WTC11 (cell line): ENCODE results near the gene NEK7.

Experiments
- MAX ChIP-seq: sonication (generic); formaldehyde crosslinking; IDR thresholded peaks from 2 replicates; pipeline ENCODE4 v1.8.0; 2022; ENCODE audit warnings: mild to moderate bottlenecking, missing genetic modification reagents
- TF ChIP-seq, protein P1 (sequence below): fragments of 200-600 bp; IDR thresholded peaks from 2 replicates; pipeline ENCODE4 v1.8.0; 2022; ENCODE audit warnings: antibody characterized with exemption

- TF ChIP-seq MAX (CRISPR knock-in tag), result no peak
- TF ChIP-seq, protein P1, sequence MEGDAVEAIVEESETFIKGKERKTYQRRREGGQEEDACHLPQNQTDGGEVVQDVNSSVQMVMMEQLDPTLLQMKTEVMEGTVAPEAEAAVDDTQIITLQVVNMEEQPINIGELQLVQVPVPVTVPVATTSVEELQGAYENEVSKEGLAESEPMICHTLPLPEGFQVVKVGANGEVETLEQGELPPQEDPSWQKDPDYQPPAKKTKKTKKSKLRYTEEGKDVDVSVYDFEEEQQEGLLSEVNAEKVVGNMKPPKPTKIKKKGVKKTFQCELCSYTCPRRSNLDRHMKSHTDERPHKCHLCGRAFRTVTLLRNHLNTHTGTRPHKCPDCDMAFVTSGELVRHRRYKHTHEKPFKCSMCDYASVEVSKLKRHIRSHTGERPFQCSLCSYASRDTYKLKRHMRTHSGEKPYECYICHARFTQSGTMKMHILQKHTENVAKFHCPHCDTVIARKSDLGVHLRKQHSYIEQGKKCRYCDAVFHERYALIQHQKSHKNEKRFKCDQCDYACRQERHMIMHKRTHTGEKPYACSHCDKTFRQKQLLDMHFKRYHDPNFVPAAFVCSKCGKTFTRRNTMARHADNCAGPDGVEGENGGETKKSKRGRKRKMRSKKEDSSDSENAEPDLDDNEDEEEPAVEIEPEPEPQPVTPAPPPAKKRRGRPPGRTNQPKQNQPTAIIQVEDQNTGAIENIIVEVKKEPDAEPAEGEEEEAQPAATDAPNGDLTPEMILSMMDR, result no peak
These were observed 196.3 kb downstream of the NEK7 start for GRCh38 chr1:198352975-198353695.
